PC-9 (cell line): ENCODE measurements around the gene TMOD2. TPM values are rescaled to one million over a fixed set of nuclear protein-coding genes. Genes with fewer than 3 reads are reported as not detected.

Experiments
- BruUV-seq: library from RNA; stranded (reverse); fragments of 400-500 nt; replicated peaks from 2 replicates; lab custom pipeline; 2021; lab: Mats Ljungman, UMichigan
- CTCF ChIA-PET: fragments of 300-600 bp; sonication (Branson Sonifier 250); formaldehyde crosslinking; loops from one replicate; lab custom pipeline; 2022; ENCODE audit warnings: antibody characterized with exemption; lab: Charles Lee
- POLR2A ChIA-PET: fragments of 300-600 bp; sonication (Branson Sonifier 250); formaldehyde crosslinking; loops from one replicate; lab custom pipeline; 2022; ENCODE audit warnings: antibody characterized with exemption; ENCODE audit not compliant: unreplicated experiment; lab: Charles Lee
- DNase-seq, 2 experiments: peaks; one replicate each; pipeline versions ENCODE4 v3.0.0 to v3.0.0-alpha.2; 2015 to 2022; ENCODE audit warnings: mixed read lengths in 1 of 2
- H2AFZ ChIP-seq: fragments of 200-600 bp; sonication (generic); 2 replicates; pipeline ENCODE4 v1.8.1; 2017; ENCODE audit warnings: antibody characterized with exemption
- H3F3A ChIP-seq: fragments of 200-600 bp; sonication (generic); 2 replicates; pipeline ENCODE4 v1.8.1; 2017; ENCODE audit warnings: antibody characterized with exemption, mild to moderate bottlenecking, low read depth; ENCODE audit not compliant: insufficient read depth
- H3K27ac ChIP-seq: fragments of 200-600 bp; sonication (generic); 2 replicates; pipeline ENCODE4 v1.6.1; 2016; ENCODE audit warnings: mixed run types
- H3K27me3 ChIP-seq: fragments of 200-600 bp; sonication (generic); 2 replicates; pipeline ENCODE4 v1.6.1; 2016; ENCODE audit warnings: low read depth, mixed run types; ENCODE audit not compliant: insufficient read depth
- H3K36me3 ChIP-seq: fragments of 200-600 bp; sonication (generic); 2 replicates; pipeline ENCODE4 v1.6.1; 2016; ENCODE audit warnings: low read depth, mixed run types
- H3K4me1 ChIP-seq: fragments of 200-600 bp; sonication (generic); replicated peaks from 2 replicates; pipeline ENCODE4 v1.6.1; 2016; ENCODE audit warnings: mixed run types; ENCODE audit not compliant: insufficient read depth
- H3K4me2 ChIP-seq: fragments of 200-600 bp; sonication (generic); 2 replicates; pipeline ENCODE4 v1.6.1; 2017; ENCODE audit warnings: mixed run types
- H3K4me3 ChIP-seq: fragments of 200-600 bp; sonication (generic); 2 replicates; pipeline ENCODE4 v1.6.1; 2016; ENCODE audit warnings: mixed run types
- H3K79me2 ChIP-seq: fragments of 200-600 bp; sonication (generic); 2 replicates; pipeline ENCODE4 v1.6.1; 2017; ENCODE audit warnings: low read depth, mixed run types
- H3K9me2 ChIP-seq: fragments of 200-600 bp; sonication (generic); 2 replicates; pipeline ENCODE4 v1.8.1; 2017; ENCODE audit warnings: mild to moderate bottlenecking; ENCODE audit not compliant: insufficient read depth
- H3K9me3 ChIP-seq: fragments of 200-600 bp; sonication (generic); 2 replicates; pipeline ENCODE4 v1.8.1; 2016; ENCODE audit warnings: low read depth; ENCODE audit not compliant: insufficient read depth
- H4K20me1 ChIP-seq: fragments of 200-600 bp; sonication (generic); 2 replicates; pipeline ENCODE4 v1.8.1; 2017; ENCODE audit not compliant: insufficient read depth
- CTCF ChIP-seq: fragments of 200-600 bp; sonication (generic); conservative IDR thresholded peaks from 2 replicates; pipeline ENCODE4 v1.6.1; 2017; ENCODE audit warnings: mixed run types, antibody characterized with exemption, mild to moderate bottlenecking, moderate library complexity
- EZH2 ChIP-seq: fragments of 200-600 bp; sonication (generic); IDR thresholded peaks from 2 replicates; pipeline ENCODE4 v1.8.0; 2017; ENCODE audit warnings: antibody characterized with exemption, low read depth
- intact Hi-C: fragments of 100-400 bp; cut with micrococcal nuclease; formaldehyde crosslinking; loops from one replicate; pipeline ENCODE4 v1.10.0; 2022; ENCODE audit not compliant: unreplicated experiment
- total RNA-seq: library from RNA; stranded (reverse); gene quantifications from 2 replicates; pipeline ENCODE4 v1.2.3, GENCODE V29; 2021

TMOD2 gene
- total RNA-seq, 1 experiment from 2014 or later: 4.2 TPM

DNA sequence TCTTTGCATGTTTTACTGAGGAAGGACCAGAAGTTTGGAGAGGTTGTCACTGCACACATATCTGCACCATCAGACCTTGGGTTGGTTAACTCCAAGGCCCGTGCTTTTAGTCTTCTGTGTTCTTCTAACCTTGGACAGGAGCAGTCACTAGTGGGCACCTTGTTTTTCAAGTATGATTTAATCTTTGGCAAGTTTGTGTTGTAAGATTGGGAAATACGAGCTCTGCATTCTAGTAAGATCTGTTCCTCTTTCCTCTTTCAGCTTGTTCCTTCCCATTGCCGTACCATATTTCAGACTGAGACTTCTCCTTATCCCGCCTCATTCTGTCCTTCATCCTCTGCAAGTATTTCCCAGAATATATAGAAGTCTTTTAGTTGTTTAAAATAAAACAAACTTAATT lies 5.1 kb downstream of the TMOD2 start:
- POLR2A ChIA-PET: no interaction called here
- BruUV-seq: no TSS peak

GRCh38 chr15:51757450-51757849 lies 6.1 kb downstream of the TMOD2 start:
- Histone ChIP-seq H3K36me3 (no peaks in the 10 kb centered on the region), H3K9me2 (no peaks in the 10 kb centered on the region), H3K4me1 (no peaks in the 10 kb centered on the region), H3K27ac (no peak overlapping the region), H3K27me3 (no peaks in the 10 kb centered on the region), H2AFZ (no peak overlapping the region), H3K79me2 (no peaks in the 10 kb centered on the region), H3K4me3 (no peak overlapping the region), H3K4me2 (no peak overlapping the region), H3K9me3 (no peaks in the 10 kb centered on the region), H3F3A (no peaks in the 10 kb centered on the region), H4K20me1 (no peaks in the 10 kb centered on the region)
- BruUV-seq: no TSS peak
- TF ChIP-seq EZH2 (no peak), CTCF (no peak)
- intact Hi-C loops: no loop called here
- ChIA-PET CTCF (interaction anchor here (0.6 kb wide), 1 partner anchor 549 kb away, joined by 3 read pairs; no protein-coding TSS in a partner anchor), POLR2A (no interaction called here)
- no peak for DNase-seq

More for the DNA sequence above, 5.1 kb downstream of the TMOD2 start:
- Histone ChIP-seq H3K4me1 (no peaks in the 10 kb centered on the region), H3K27ac (no peak overlapping the region), H3K79me2 (no peaks in the 10 kb centered on the region), H4K20me1 (no peaks in the 10 kb centered on the region), H3F3A (no peaks in the 10 kb centered on the region), H2AFZ (no peak overlapping the region), H3K9me2 (no peaks in the 10 kb centered on the region), H3K27me3 (no peaks in the 10 kb centered on the region), H3K36me3 (no peaks in the 10 kb centered on the region), H3K9me3 (no peaks in the 10 kb centered on the region), H3K4me3 (no peak overlapping the region), H3K4me2 (no peak overlapping the region)
- DNase-seq: no peak
- intact Hi-C loops: no loop called here
- no peak for TF ChIP-seq CTCF
- TF ChIP-seq EZH2: no peak
- CTCF ChIA-PET: interaction anchor here (0.6 kb wide), 1 partner anchor 106 kb away, joined by 4 read pairs; no protein-coding TSS in a partner anchor

- Histone ChIP-seq H3K9me2 (no peaks in the 10 kb centered on the region), H2AFZ (no peak overlapping the region), H3K79me2 (no peaks in the 10 kb centered on the region), H4K20me1 (no peaks in the 10 kb centered on the region), H3K36me3 (no peaks in the 10 kb centered on the region), H3K27me3 (no peaks in the 10 kb centered on the region), H3K27ac (no peak overlapping the region), H3K9me3 (no peaks in the 10 kb centered on the region), H3K4me1 (no peaks in the 10 kb centered on the region), H3K4me2 (no peak overlapping the region), H3F3A (no peaks in the 10 kb centered on the region), H3K4me3 (no peak overlapping the region)
- no peak for DNase-seq
- POLR2A ChIA-PET: no interaction called here
- intact Hi-C loops: no loop called here
- no TSS peak for BruUV-seq
- TF ChIP-seq CTCF (no peak), EZH2 (no peak)
- CTCF ChIA-PET: no interaction called here
Observed at GRCh38 chr15:51758645-51759044, 7.2 kb downstream of the TMOD2 start.
